Measurements from ENCODE around the gene CRTAP. TPM values are rescaled to one million over a fixed set of nuclear protein-coding genes. Genes with fewer than 3 reads are reported as not detected.
"Not testable (repeated sequence)": the region's sequence is repeated elsewhere in the genome, so short reads cannot be mapped to it uniquely, and the experiment has no call there.

CRTAP gene
- total RNA-seq, 1 experiment from 2014 or later = 401 TPM

DNA sequence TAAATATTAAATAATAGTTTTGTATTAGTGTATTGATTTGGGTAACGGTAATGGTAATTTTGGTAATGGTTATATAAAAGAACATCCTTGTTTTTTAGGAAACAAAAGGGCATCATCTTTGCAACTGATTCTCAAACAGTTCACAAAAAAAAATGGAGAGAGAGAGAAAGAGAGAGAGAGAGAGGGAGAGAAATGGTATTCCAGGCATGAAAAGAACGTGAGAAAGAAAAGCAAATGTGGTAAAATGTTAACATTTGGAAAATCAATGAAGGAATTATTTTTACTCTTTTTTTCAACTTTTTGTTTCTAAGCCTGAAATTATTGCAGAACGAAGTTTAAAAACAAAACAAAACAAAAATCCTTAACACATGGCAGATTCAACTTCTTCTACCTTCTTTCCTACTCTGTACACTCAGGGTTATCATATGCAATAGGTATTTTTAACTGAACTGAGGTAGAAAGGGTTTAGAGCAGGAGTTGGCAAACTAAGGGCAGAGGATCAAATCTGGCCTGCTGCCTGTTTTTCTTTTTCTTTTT is 14.6 kb upstream of the CRTAP start:
- DNase-seq (ENCODE audit: extremely low read depth, low read depth) = no peak

DNA sequence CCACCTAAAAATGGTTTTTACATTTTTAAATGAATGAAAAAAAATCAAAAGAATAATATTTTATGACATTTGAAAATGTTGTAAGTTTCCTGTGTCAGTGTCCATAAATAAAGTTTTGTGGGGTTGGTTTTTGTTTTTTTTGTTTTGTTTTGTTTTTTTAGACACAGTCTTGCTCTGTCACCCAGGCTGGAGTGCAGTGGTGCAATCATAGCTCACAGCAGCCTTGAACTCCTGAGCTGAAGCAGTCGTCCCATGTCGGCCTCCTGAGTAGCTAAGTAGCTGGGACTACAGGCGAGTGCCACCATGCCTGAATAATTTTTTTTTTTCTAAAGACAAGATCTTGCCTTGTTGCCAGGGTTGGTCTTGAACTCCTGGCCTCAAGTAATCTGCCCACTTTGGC is 14.1 kb upstream of the CRTAP start:
- no peak for DNase-seq (ENCODE audit: extremely low read depth, low read depth)

DNA sequence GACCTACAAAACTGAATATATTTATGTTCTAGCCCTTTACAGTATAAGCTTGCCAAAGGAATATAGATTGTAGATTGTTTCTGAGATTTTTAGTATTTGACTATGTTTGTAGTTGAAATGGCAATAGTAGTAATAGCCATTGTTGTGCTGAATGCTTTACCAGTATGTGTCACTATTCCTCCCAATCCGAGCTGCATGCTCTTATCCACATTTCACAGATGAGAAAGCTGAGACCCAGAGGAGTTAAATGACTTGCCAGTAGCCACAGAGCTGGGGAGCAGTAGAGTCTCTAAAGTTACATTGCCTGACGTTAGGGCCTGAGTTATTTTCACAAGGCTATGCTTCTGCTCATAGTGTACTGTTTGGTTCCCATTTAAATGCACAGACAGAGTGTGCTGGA is 13.6 kb upstream of the CRTAP start:
- no peak for DNase-seq (ENCODE audit: extremely low read depth, low read depth)

- no peak for DNase-seq (ENCODE audit: extremely low read depth, low read depth)
Measured at GRCh38 chr3:33103034-33103433, 10.8 kb upstream of the CRTAP start.

- DNase-seq (ENCODE audit: extremely low read depth, low read depth) = no peak
Measured at GRCh38 chr3:33103480-33103879, 10.3 kb upstream of the CRTAP start.

GRCh38 chr3:33104803-33105202 is 9.0 kb upstream of the CRTAP start:
- no peak for DNase-seq (ENCODE audit: extremely low read depth, low read depth)

DNA sequence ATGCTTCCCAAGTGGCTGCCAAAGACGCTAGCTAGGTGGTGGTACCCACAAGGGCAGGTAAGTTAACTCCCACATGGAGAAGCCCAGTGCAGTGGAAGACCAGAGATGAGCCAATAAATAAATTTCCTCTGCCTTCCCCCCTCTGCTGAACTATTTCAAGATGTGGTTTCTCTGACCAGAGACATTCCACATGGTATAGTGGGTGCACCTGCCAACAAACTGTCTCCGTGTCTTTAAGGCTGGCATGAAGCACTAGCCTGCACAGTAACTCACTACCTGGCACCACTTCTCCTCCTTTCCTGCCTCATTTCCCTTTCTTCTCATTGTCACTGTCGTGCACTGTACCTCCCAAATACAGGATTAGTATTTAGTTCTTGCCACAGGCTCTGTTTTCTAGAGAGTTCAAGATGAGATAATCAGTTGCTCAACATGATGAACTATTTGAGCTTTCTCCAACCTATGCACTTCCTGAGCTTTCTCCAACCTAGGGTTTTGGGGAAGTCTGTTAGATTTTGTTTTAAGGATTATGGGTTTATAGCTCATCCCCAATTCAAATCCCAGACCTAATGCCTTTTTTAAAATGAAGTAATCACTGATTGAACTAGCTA is 8.4 kb upstream of the CRTAP start:
- no peak for DNase-seq (ENCODE audit: extremely low read depth, low read depth)

DNA sequence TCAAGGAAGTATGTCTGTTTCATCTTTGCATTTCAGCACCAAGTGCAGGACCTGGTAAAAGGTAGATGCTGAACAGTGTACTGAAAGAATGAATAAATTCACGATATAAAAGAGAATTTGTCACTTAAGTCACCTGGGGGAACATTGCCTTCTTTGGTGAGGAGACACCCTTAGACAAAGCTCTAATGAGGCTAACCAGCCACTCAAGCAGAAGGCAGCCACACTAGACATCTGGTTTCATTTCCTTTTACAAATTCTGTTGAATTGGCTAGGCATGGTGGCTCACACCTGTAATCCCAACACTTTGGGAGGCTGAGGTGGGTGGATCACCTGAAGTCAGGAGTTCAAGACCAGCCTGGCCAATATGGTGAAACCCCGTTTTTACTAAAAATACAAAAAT is 7.0 kb upstream of the CRTAP start:
- DNase-seq (ENCODE audit: extremely low read depth, low read depth) = not testable (repeated sequence)

DNA sequence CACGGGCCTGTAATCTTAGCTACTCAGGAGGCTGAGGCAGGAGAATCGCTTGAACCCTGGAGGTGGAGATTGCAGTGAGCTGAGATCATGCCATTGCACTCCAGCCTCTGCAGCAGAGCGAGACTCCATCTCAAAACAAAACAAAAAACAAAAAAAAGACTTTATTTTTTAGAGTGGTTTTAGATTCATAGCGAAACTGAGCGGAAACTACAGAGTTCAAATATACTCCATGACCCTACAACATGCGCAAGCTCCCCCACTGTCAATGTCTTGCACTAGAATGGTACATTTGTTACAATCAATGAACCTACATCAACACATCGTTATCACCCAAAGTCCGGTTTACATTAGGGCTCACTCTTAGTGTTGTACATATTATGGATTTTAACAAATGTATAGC is 2.2 kb upstream of the CRTAP start:
- no peak for DNase-seq (ENCODE audit: extremely low read depth, low read depth)

- DNase-seq (ENCODE audit: extremely low read depth, low read depth) = no peak
Measured at GRCh38 chr3:33114622-33115023, 809 bp downstream of the CRTAP start.

GRCh38 chr3:33115024-33115768 is 1.4 kb downstream of the CRTAP start:
- DNase-seq (ENCODE audit: extremely low read depth, low read depth) = peak; percentile 33

GRCh38 chr3:33117461-33117860 is 3.6 kb downstream of the CRTAP start:
- no peak for DNase-seq (ENCODE audit: extremely low read depth, low read depth)

DNA sequence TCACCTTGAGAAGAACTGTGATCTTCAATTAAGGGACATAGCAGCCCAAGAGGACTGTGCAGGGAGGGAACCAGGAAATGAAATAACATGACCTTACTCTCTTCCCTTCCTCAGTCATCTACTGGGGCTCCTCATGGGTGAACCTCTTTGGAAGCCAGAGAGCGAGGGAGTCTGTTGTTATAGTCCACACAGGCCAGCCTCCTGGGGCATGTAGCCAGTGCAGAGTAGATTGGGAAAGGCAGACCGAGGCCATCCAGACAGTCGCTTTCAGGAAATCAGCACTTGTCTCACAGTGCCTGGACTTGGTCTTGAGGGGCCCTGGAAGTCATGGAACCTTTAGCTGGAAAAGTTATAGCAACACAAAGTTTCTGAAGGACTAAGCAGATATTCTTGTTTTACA is 6.1 kb downstream of the CRTAP start:
- no peak for DNase-seq (ENCODE audit: extremely low read depth, low read depth)

DNA sequence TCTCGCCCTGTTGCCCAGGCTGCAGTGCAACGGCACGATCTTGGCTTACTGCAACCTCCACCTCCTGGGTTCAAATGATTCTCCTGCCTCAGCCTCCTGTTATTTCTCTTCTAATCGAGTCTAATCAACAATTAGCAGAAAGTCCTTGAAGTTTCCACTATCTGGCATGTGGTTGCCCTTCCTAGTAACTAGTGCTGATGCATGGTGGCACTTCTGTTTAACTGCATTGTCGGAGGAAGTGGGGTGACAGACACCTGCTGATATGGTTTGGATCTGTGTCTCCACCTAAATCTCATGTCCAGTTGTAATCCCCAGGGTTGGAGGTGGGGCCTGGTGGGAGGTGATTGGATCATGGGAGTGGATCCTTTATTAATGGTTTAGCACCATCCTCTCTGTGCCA is 9.2 kb downstream of the CRTAP start:
- DNase-seq (ENCODE audit: extremely low read depth, low read depth) = no peak

GRCh38 chr3:33124638-33125037 is 10.8 kb downstream of the CRTAP start:
- no peak for DNase-seq (ENCODE audit: extremely low read depth, low read depth)

GRCh38 chr3:33125840-33126239 is 12.0 kb downstream of the CRTAP start:
- no peak for DNase-seq (ENCODE audit: extremely low read depth, low read depth)

- no peak for DNase-seq (ENCODE audit: extremely low read depth, low read depth)
Measured at GRCh38 chr3:33128706-33129105, 14.9 kb downstream of the CRTAP start.

DNA sequence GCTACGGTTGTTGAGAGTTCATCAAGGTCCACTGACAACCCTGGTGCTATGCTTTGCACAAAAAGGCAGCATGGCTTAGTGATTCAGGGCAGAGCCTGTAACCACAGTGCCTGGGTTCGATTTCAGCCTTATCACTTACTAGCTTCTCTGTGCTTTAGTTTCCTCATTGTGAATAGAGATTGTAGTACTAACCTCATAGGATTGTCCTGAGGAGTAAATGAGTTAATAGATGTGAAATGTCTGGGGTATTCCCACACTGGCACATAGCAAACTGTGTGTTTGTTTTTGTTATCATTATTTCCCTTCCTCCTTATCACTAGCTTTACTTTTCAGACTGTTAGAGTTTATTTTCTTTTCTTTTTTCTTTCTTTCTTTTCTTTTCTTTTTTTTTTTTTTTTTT is 16.3 kb downstream of the CRTAP start:
- no peak for DNase-seq (ENCODE audit: extremely low read depth, low read depth)

GRCh38 chr3:33131331-33132018 is 17.7 kb downstream of the CRTAP start:
- DNase-seq (ENCODE audit: extremely low read depth, low read depth) = peak; percentile 47

GRCh38 chr3:33132019-33132360 is 18.2 kb downstream of the CRTAP start:
- no peak for DNase-seq (ENCODE audit: extremely low read depth, low read depth)

DNA sequence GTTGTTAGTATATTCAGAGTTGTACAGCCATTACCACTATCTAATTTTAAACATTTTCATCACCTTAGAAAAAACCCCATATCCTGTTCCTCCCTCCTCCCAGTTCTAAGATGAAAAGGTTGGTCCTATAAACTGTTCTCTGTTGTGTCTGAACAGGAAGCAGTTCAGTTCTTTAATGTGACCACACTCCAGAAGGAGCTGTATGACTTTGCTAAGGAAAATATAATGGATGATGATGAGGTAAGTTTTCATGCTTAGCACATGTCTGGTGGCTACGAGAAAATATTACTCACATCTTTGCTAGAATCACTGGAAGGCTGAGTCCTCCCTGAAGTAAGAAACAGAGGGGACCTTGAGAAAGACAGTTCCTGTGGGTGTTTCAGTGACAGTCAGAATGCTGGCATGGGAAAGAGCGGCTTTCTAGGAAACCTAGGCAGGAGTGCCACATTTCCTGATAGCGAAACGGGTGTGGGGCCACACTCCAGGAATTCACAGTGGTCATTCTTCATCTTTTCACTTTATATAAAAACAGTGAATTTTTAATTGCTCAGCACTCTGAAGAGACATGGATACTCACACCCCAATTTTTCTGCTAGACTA is 20.3 kb downstream of the CRTAP start:
- no peak for DNase-seq (ENCODE audit: extremely low read depth, low read depth)

All from NCI-H460 (cell line).